Measurements from ENCODE around the gene TRPM3.

GRCh38 chr9:70878576-70878975 is 242.8 kb downstream of the TRPM3 start:
- no peak for TF ChIP-seq ATOH8 (CRISPR knock-in tag; IDR thresholded peaks at IDR 0.05; ENCODE audit: low read depth)
- no peak for TF ChIP-seq EP300 (IDR thresholded peaks at IDR 0.05)
- no peak for TF ChIP-seq HDAC2 (IDR thresholded peaks at IDR 0.05)
- TF ChIP-seq JUN (IDR thresholded peaks at IDR 0.05), result no peak
- TF ChIP-seq, protein P1, sequence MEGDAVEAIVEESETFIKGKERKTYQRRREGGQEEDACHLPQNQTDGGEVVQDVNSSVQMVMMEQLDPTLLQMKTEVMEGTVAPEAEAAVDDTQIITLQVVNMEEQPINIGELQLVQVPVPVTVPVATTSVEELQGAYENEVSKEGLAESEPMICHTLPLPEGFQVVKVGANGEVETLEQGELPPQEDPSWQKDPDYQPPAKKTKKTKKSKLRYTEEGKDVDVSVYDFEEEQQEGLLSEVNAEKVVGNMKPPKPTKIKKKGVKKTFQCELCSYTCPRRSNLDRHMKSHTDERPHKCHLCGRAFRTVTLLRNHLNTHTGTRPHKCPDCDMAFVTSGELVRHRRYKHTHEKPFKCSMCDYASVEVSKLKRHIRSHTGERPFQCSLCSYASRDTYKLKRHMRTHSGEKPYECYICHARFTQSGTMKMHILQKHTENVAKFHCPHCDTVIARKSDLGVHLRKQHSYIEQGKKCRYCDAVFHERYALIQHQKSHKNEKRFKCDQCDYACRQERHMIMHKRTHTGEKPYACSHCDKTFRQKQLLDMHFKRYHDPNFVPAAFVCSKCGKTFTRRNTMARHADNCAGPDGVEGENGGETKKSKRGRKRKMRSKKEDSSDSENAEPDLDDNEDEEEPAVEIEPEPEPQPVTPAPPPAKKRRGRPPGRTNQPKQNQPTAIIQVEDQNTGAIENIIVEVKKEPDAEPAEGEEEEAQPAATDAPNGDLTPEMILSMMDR (IDR thresholded peaks at IDR 0.05), result no peak
- TF ChIP-seq KDM1A (IDR thresholded peaks at IDR 0.05; ENCODE audit: low read depth), result no peak
- TF ChIP-seq CEBPB (IDR thresholded peaks at IDR 0.05), result no peak
- no peak for TF ChIP-seq TP53 (CRISPR knock-in tag; IDR thresholded peaks at IDR 0.05)
- TF ChIP-seq MAFK (IDR thresholded peaks at IDR 0.05; ENCODE audit: partially characterized antibody), result no peak
- TF ChIP-seq MAZ (IDR thresholded peaks at IDR 0.05; ENCODE audit: borderline replicate concordance, low read depth, low read length), result no peak

Measured in A549 (cell line).